DMS153 (cell line): ENCODE results near the gene SEH1L.
"Not testable (repeated sequence)": the region's sequence is repeated elsewhere in the genome, so short reads cannot be mapped to it uniquely, and the experiment has no call there.

Source experiments
- DNase-seq: peaks from one replicate; lab custom pipeline; 2025; lab: John Stamatoyannopoulos, UW

SEH1L gene

GRCh38 chr18:12944709-12945108 lies 3.1 kb upstream of the SEH1L start:
- DNase-seq, result no peak

GRCh38 chr18:12946549-12947284 lies 1.1 kb upstream of the SEH1L start:
- peak; percentile 4 for DNase-seq

GRCh38 chr18:12948050-12948804 lies 416 bp downstream of the SEH1L start:
- peak; percentile 41 for DNase-seq

- DNase-seq, result no peak
Measured at GRCh38 chr18:12958478-12958877, 10.7 kb downstream of the SEH1L start.

- no peak for DNase-seq
Measured at GRCh38 chr18:12960395-12960794, 12.6 kb downstream of the SEH1L start.

GRCh38 chr18:12960853-12961397 lies 13.1 kb downstream of the SEH1L start:
- no peak for DNase-seq

GRCh38 chr18:12963069-12963468 lies 15.3 kb downstream of the SEH1L start:
- DNase-seq, result no peak

- no peak for DNase-seq
Measured at GRCh38 chr18:12968115-12968514, 20.3 kb downstream of the SEH1L start.

GRCh38 chr18:12968619-12969018 lies 20.8 kb downstream of the SEH1L start:
- DNase-seq, result no peak

GRCh38 chr18:12973562-12974213 lies 25.9 kb downstream of the SEH1L start:
- no peak for DNase-seq

- no peak for DNase-seq
Measured at GRCh38 chr18:12975488-12975887, 27.7 kb downstream of the SEH1L start.

GRCh38 chr18:12976305-12976704 lies 28.5 kb downstream of the SEH1L start:
- DNase-seq, result no peak

- not testable (repeated sequence) for DNase-seq
Measured at GRCh38 chr18:12980065-12980464, 32.3 kb downstream of the SEH1L start.

- DNase-seq, result no peak
Measured at GRCh38 chr18:12989397-12990122, 41.7 kb downstream of the SEH1L start.

- DNase-seq, result no peak
Measured at GRCh38 chr18:12990123-12990475, 42.3 kb downstream of the SEH1L start.

GRCh38 chr18:12990641-12990966 lies 42.8 kb downstream of the SEH1L start:
- DNase-seq, result peak; percentile 6

GRCh38 chr18:12990967-12991820 lies 43.4 kb downstream of the SEH1L start, which contains the start of gene CEP192:
Gene CEP192, plus strand, starts transcription at chr18:12991362. Its CDS starts 8,063 bp downstream, at chr18:12999425.
- peak; percentile 86 for DNase-seq

- DNase-seq, result no peak
Measured at GRCh38 chr18:12991821-12992179, 44.0 kb downstream of the SEH1L start.

GRCh38 chr18:12993439-12993838 lies 45.6 kb downstream of the SEH1L start:
- DNase-seq, result no peak

GRCh38 chr18:12995424-12995823 lies 47.6 kb downstream of the SEH1L start:
- no peak for DNase-seq

GRCh38 chr18:12995952-12996477 lies 48.2 kb downstream of the SEH1L start:
- no peak for DNase-seq
